GM19467 (cell line): Measurements from ENCODE around the gene ARFIP2.

Experiments used
- ATAC-seq: cut with Tn5 transposase; IDR thresholded peaks from one replicate; pipeline ENCODE4 v1.9.1; 2021; ENCODE audit warnings: mild to moderate bottlenecking, moderate library complexity; ENCODE audit not compliant: unreplicated experiment

Gene ARFIP2

DNA sequence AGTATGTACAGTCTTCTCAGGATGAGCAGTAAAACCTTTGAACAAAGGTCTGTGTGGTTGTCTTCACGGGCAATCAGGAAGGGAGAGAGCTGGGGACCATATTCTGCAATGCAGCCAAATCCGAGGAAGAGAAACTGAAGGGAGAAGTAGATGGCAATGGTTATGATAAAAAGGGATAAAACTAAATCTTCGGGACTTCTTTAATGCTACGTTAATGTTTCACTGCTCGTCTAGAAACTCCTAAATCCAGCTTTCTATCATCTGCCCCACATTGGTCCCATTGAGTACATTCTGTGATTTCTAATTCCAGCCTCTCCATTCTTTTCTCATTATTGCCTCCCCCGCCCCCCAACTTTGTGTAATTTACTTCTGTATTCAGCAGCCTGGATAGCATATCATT is 1.9 kb upstream of the ARFIP2 start:
- ATAC-seq, result no peak

DNA sequence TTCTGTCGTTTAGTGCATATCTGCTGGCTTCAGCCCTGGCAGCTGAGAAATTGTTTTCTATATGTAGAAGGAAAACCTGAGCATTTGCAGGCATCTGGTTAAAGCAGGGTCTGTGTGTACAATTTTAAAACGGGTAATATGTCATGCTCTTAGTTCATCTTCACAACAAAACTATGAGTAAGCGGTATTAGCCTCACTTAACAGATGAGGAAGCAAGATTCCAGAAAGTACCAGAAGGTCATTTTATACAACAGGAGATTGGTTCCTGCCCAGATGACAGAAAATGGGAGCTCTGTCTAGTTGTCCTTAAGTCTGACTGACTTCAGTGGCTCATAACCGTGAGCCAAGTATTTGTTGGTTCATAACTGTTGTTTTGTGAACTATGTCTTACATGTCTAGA is 1.3 kb upstream of the ARFIP2 start:
- ATAC-seq, result no peak

DNA sequence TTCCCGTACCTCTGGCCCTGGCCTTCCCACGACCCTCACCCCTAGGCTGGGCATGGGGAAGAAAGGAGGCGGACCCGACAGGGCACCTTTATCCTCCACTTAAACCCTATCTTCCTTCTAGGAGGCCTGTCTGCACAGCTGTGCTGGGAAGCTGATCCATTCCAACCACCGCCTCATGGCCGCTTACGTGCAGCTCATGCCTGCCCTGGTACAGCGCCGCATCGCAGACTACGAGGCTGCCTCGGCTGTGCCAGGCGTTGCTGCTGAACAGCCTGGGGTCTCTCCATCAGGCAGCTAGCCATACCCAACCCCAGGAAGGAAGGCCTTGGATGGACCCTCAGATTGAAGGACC is 769 bp upstream of the ARFIP2 start:
- no peak for ATAC-seq

DNA sequence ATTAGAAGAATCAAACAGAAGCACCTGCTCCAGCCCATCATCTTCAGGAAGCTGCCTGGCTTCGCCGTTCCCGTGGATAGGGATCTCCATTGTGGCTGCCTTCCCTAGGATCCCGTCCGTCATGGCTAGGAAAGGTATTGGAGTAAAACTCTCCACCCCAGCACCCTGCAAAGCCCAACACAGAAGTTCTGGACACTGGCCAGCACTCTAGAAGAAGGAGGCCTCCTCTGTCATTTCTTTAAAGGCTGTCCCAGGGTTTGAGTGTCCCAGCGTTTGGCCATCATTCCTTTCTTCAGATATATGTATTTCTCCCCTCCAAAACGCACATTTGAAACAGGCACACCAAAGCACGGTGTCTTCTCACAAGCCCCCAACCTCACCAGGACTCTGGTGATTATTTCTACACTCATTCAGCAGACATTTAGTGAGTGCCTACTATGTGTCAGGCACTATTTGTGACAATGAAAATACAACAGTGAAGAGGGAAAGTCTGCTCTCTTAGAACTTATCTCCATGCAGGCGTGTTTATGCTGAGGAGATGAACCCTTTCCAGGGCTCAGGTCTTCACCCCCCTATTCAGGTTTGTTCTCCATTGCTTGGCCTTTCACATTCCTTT is 724 bp downstream of the ARFIP2 start:
- no peak for ATAC-seq

DNA sequence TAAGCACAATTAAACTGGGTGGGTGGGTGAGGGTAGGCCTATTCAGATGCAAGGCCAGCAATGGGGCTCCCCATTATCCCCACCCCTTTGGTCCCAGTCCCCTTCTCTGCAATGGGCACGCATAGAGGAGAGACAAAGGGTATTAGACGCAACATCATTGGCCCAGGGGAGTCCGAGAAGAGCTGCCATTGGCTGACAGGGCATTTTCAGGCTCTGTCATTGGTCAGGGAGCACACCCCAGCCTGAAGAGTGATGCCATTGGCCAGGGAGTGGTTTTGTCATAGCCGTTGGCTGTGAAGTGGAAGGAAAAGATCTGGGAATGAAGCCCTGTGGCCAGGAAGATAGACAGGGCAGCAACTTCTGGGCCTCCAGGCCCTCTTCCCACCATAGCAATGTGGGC is 4.6 kb downstream of the ARFIP2 start:
- ATAC-seq, result no peak

DNA sequence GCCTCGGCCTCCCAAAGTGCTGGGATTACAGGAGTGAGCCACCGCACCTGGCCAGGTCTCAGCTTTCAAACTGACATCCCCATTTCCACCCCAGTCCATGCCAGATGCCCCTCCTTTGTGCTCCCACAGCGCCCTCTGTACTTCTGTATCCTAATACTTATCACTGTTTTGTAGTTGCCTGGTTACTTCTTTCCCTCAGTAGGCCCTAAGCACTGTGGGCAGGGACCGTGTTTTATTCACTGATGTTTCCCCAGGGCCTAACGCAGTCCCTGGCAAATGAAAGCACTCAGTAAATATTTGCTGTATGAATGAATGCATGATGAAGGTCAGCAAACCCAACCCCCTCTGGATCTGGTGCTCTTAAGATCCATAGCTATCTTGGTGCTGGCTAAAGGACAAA is 5.2 kb downstream of the ARFIP2 start:
- no peak for ATAC-seq

DNA sequence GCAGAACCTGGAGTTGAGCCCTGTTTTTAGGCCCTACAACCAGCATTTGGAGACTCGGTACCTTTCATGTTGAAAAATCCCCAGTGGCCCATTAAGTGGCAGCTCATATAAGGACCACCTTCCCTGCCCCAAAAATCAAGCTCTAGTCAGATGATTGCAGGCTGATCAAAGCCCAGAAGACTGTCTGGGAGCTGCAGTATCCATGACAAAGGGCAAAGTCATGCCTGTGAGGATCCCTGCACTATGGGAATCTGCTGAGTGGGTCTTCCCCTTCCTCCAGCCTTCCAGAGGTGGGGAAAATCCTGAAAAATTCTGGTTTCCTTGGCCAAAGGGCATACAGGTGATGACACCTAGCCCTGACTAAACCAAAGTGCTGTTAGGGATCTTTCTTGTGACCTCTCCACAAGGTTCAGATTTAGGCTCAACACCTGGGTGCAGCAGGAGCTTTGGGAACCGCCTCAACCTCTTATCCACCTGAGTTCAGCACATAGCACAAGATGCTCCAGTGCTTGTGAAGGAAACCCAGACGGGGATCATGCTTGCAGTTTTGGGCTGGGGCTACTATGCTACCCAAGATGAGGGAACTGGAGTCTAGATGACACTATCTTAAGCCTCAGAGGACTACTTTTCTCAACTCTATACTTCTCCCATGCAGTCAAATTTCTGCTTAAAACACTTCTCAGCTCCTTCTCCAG is 6.2 kb downstream of the ARFIP2 start:
- ATAC-seq, result no peak

GRCh38 chr11:6474413-6474792 is 6.7 kb downstream of the ARFIP2 start:
- no peak for ATAC-seq

- peak; percentile 60 for ATAC-seq
Measured at GRCh38 chr11:6473451-6474412, 7.4 kb downstream of the ARFIP2 start, which contains the start of gene TRIM3. Gene TRIM3, minus strand, starts transcription at chr11:6473941. Its CDS starts 8,246 bp downstream, at chr11:6465695.

- ATAC-seq, result no peak
Measured at GRCh38 chr11:6472934-6473333, 8.2 kb downstream of the ARFIP2 start.

GRCh38 chr11:6469599-6469998 is 11.5 kb downstream of the ARFIP2 start:
- no peak for ATAC-seq

- ATAC-seq, result no peak
Measured at GRCh38 chr11:6468712-6469495, 12.2 kb downstream of the ARFIP2 start.

- no peak for ATAC-seq
Measured at GRCh38 chr11:6459099-6459450, 22.1 kb downstream of the ARFIP2 start.

DNA sequence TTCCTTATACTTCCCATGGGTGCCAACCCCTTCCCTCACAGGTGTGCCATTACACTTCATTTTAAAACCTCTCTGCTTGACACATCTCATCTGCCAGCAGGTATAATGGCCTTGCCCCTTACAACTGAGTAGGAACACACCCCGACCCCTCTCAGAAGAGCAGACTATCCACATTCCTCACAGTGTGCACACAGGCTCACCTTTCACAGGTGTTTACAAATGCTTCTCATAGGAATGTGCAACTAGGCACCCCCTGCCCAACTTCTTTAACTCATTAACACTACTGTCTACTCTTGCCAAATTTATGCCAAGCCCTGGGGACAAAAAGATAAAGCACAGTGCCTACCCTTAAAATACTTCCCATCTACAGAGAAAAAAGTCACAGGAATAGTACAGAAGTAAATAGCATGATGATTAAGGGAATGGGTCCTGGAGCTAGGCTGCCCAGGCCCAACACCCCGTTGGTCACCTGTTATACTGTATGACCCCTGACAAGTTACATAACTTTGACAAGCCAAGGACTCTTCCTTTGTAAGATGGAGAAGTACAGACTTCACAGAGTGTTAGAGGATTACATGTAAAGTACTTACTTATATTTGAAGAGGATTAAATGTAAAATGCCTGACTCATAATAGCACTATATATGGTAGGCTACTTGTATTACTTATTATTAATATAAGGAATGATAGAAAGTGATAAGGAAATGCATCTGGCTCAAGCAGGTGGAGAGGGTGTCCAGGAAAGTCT is 22.6 kb downstream of the ARFIP2 start:
- no peak for ATAC-seq

GRCh38 chr11:6457581-6458320 is 23.4 kb downstream of the ARFIP2 start:
- no peak for ATAC-seq

- no peak for ATAC-seq
Measured at GRCh38 chr11:6456361-6457073, 24.6 kb downstream of the ARFIP2 start.

- no peak for ATAC-seq
Measured at GRCh38 chr11:6455070-6455469, 26.1 kb downstream of the ARFIP2 start.

GRCh38 chr11:6453152-6453551 is 28.0 kb downstream of the ARFIP2 start:
- ATAC-seq, result no peak

DNA sequence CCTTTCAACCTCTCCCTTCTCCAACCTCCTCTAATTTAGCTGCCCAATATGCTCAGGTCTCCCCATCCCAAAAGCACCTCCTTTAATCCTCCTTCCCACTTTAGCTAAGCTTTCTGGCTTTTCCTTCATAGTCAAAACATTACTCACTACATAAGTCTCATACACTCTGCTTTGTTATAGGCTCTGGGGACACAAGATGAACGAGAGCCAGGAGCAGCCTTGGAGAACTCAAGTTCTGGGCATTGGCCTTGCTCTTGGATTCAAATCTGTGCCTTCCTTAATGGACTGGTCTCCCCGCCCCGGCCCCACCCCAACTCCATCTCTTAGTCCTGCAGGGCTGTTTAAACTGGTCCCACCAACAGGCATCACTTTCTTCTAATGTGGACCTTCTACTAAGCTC is 28.9 kb downstream of the ARFIP2 start:
- ATAC-seq, result no peak
